Stimulated activated CD8-positive, alpha-beta memory T cell treated with anti-CD3 and anti-CD28 coated beads, Interleukin-12 subunit alpha, Interleukin-12 subunit beta, amount 100 ng/mL, for 4 hours (primary cell): Measurements from ENCODE around the gene SCP2.

Experiments used
- DNase-seq: peaks from one replicate; pipeline ENCODE4 v3.0.0-alpha.2; 2020; ENCODE audit warnings: low read depth

SCP2 gene

DNA sequence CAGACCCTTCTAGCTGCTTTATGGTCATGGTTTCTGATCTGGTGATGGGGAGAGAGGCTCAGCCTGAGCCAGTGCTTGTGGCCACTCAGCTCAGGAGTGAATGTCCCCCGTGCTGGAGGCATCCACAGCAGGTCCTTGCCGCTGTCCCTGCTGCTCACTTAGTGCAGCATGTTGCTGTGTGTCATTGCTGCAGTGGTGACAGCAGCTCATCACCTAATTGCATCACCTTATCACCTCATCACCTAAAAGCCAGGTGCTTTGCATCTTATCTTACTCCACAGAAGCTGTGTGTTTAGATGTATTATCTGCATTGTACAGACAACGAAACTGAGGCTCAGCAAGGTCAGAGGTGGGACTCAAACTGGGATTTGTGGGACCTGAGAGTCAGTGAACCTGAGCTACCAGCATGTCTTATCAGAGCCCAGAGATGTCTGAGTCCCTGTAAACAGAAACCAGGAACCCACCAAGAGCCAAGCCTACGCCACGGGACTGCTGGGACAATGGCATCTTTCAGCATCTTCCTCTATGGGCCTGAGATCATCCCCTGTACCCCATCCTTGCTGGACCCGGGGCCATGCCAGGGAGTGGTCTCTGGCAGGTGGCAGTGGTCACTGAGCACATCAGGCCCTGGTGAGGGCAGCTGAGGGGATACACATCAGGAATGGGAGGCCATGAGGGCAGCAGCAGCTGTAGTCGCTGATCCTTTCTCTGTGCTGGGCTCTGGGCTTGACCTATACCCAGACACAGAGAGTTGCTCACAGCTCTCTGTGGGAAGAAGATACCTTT is 141.4 kb downstream of the SCP2 start:
- no peak for DNase-seq

DNA sequence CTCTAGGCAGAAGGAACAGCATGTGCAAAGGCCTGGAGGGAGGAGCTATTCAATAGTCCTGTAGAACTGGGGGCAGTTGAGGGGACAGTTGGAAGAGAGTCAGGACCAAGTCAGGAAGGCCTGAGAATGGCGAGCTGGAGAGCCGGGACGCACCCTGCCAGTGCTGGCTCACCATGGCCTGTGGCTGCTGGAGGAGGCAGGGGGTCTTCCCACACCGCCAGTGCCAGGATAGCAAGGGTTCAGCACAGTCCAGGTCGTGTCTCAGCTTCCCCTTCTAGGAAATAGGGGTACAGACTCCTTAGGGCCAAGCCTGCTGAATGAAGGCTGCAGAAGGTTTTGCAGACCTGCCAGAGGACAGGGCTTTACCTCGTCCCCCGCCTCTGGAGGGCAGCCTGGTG is 142.2 kb downstream of the SCP2 start:
- DNase-seq, result no peak

DNA sequence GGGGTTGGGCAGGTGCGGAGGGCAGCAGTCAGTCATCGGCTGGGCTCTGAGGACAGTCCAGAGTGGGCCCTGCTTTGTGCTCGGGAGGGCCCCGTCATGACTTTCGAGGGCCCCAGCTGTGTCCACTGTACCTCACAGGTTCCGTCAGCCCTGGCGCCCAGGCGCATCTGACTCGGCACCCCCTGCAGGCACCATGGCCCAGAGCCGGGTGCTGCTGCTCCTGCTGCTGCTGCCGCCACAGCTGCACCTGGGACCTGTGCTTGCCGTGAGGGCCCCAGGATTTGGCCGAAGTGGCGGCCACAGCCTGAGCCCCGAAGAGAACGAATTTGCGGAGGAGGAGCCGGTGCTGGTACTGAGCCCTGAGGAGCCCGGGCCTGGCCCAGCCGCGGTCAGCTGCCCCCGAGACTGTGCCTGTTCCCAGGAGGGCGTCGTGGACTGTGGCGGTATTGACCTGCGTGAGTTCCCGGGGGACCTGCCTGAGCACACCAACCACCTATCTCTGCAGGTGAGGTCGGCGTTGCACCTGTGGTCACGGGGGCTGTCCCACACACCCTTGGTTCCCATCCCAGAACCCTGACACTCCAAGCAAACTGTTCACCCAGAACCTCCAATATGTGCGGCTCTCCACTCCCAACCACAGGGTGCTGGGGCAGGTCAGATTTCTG is 142.7 kb downstream of the SCP2 start:
- no peak for DNase-seq

DNA sequence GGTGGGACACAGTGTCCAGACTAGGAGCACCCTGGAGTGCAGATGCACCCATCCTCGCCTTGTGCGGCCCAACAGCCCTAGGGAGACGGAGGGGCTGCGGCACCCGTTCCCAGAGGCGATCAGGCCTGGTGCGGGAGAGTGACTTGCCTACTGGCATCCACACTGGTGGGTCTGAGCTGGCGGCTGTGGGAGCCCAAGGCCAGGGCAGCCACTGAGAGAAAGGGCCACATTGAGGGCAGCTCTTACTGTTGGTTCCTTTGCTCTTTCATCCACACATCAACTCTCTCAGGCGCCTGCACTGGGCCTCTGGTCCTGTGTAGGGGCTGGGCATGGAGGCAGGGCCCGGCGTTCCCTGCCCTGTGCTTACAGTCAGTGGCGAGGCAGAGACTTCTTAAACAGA is 143.5 kb downstream of the SCP2 start:
- DNase-seq, result no peak

DNA sequence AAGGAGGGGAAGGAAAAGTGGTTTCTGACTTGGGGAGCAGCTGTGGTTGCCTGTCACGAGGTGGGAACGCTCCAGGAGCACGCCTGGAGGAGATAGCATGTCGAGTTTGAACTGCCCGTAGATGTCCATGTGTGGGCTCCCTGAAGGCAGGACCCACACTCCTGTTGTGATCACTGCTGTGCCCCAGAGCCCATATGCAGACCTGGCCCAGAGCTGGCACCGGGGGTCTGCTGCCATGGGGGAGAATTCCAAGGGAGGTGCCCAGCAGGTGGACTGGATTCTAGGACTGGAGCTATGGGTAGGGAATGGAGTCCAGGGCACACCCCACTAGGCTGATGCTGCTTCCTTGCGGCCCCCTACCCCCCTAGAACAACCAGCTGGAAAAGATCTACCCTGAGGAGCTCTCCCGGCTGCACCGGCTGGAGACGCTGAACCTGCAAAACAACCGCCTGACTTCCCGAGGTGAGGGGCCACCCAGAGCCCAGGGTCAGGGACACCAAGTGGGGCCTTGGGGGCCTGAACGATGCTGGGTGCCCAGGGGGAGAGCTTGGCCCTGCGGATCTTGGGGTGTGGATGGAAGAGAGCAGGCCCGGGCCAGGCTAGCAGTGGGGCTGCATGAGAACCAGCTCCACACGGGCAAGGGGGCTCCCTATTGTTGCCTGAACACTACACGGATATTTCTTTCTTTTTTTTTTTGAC is 144.2 kb downstream of the SCP2 start:
- DNase-seq, result no peak

DNA sequence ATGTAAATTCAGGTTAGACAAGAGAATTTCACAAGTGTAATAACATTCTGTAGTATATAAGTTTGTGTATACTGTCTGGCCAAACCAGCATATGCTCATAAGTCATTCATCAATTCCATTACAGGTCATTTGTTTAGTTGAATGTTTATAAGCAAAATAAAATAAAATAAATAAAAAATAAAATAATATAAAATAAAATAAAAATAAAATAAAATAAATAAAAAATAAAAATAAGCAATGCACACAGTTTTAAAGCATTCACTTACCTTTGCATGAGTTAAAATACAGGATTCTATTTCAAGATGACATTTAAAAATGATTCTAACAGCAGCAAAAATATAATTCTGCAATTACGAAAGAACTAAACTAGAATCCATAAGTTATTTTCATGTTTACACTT is 144.8 kb downstream of the SCP2 start:
- DNase-seq, result no peak

DNA sequence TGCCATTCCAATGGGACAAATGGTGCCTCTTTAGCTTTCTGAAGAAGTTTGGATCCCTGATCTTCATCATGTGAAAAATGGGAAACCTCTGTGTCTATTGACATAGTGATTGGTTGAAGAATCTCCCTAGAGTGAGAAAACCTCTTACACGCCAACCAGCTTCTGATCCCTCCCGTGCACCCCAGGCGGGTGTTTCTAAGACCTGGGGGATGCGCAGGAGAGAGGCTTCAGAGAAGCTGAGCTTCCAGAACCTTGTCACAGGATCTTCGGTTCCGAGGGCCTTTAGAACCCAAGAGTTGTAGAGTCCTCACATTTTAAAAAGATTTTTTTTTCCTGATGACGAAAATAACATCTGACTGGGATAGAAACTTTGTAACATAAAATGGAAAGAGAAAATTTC is 146.2 kb downstream of the SCP2 start:
- no peak for DNase-seq

DNA sequence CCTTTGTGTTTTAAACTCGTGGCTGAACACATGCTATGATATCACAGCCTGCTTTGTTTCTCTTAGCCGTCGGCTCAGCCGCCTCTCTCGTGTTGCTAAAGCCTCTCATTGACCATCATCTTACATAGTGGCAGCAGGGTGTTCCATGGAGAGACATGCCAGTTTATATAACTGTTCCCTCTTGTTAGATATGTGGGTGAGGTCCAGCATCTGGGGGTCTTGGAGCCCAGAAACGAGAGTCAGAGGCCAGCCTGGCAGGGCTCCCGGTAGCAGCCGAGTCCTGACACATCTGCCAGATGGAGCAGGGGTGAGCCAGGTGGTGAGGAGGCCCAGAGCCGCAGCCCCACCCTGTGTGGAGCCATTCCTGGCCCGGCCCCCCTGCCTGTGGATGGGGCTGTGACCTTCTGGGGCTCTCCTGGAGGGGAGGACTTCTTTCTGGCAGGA is 146.8 kb downstream of the SCP2 start:
- no peak for DNase-seq

DNA sequence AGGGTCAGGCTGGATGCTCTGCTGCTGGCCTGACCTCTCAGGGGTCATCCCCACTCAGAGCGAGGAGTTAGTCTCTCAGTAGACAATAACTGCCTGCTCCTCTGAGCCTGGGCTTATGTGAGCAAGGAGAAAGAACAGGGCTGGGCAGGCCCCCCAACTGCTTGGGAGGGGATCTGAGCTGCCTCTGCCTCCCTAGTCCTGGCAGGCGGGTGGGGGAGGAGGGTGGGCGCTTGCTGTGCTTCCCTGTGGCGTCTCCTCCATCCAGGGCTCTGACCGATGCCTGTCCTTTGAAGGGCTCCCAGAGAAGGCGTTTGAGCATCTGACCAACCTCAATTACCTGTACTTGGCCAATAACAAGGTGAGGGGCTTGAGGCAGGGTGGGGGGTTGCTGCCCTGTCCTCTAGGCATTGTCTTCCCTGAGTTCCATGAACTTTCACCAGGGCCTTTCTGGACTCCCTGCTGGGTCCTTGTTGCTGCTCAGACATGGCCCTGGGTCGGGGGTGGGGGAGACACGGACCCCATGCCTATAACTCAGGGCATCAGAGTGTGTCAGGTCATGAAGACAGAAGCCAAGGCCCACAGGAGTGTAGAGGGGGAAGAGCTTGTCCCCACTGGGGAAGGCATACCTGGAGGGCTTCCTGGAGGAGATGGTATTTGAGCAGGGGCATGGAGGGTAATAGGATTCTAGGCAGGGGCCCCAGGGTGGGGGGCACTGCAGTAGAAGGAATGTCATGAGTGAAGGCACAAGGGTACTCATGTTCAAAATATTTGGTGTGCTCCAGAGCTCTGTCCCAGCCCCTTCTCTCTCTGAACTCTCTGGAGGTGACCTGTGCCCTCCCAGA is 147.5 kb downstream of the SCP2 start:
- DNase-seq, result no peak

DNA sequence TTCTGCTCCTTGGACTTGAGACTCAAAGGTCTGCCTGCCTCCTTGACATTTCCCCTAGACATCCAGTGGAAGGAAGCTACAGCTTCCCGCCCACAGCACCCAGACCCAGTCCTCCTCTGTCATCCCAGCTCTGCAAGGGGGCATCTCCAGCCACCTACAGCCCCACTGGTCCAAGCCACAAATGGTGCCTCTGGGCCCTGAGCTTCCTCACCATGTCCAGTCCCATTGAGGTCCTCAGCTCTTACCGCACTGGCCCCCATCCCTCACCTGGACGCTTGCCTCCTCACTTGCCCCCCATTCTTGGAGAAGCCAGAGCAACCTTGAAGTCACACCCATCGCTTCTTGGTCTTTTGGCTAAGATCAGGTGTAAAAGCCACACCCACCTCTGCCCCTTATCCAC is 148.1 kb downstream of the SCP2 start:
- no peak for DNase-seq

DNA sequence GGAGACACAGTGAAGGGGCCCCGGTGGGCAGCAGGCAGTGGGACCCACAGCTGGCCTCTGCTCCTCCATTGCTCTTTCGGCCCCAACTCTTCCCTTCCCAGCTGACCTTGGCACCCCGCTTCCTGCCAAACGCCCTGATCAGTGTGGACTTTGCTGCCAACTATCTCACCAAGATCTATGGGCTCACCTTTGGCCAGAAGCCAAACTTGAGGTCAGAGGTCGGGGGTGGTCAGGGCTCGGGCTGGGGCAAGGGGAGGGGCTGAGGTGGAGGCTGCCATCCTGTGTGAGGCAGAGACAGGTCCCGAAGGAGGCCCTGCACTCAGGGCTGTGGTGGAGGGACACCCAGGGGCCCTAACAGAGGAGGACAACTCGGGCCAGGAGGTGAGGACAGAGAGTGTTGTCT is 148.7 kb downstream of the SCP2 start:
- DNase-seq, result no peak

DNA sequence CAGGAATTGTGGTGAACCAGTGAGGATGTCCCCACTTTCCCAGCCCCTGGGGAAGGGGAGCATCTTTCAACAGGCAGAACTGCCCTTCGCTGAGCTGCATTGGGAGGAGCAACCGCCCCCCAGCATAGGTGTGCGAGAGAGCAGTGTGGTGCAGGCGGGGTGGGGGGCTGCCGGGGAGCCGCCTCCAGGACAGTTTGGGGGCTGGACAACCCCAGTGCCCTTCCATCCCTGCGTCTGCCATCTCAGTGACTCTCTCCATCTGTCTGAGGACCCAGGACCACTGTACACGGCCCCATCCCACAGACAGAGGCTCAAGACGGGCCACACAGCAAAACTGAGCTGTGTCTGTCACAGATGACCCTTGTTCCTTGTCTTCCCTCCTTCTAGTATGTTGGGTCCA is 149.1 kb downstream of the SCP2 start:
- DNase-seq, result no peak

DNA sequence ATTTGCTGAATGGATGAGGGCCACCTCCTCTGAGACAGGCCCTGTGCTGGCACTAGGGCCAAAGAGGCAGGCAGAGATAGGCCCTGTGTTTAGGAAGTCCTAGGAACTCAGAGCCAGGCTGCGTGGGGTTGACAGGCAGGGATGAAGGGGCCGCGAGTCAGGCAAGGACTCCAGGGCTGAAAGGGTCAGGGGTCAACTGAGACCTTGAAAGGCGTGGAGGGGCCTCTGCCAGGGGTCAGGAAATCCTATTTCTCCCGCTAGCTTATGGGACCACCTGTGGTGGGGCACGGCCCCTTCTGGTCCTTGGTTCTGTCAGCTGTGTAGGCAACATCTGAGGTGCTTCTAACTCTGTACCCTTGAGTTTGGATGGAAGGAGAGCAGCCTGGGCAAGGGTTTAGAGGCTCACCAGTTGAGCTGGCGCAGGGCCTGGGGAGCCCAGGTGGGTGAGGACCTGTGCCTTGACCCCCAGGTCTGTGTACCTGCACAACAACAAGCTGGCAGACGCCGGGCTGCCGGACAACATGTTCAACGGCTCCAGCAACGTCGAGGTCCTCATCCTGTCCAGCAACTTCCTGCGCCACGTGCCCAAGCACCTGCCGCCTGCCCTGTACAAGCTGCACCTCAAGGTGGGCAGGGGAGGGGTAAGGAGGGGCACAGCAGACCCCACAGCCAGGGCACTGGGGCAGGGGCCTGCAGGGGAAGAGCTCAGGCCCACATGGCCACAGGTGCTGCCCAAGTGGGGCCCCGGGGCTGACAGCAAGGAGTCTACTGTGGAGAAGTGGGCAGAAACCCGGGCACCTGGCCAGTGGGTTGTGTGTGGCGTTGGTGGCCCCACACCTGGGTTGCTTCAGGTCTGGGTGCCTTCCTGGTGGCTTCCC is 149.9 kb downstream of the SCP2 start:
- no peak for DNase-seq

DNA sequence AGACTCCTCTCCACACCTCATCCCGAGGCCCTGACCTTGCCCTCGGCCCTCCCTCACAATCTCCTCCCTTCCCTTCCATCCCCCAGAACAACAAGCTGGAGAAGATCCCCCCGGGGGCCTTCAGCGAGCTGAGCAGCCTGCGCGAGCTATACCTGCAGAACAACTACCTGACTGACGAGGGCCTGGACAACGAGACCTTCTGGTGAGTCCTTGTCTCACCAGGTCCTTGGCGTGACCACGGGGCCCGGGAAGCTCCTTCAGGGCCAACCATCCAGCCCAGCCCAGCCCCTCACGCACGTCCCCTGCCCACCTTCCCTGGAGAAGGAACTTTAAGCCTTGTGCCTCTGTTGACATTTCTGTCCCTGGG is 150.5 kb downstream of the SCP2 start:
- no peak for DNase-seq

DNA sequence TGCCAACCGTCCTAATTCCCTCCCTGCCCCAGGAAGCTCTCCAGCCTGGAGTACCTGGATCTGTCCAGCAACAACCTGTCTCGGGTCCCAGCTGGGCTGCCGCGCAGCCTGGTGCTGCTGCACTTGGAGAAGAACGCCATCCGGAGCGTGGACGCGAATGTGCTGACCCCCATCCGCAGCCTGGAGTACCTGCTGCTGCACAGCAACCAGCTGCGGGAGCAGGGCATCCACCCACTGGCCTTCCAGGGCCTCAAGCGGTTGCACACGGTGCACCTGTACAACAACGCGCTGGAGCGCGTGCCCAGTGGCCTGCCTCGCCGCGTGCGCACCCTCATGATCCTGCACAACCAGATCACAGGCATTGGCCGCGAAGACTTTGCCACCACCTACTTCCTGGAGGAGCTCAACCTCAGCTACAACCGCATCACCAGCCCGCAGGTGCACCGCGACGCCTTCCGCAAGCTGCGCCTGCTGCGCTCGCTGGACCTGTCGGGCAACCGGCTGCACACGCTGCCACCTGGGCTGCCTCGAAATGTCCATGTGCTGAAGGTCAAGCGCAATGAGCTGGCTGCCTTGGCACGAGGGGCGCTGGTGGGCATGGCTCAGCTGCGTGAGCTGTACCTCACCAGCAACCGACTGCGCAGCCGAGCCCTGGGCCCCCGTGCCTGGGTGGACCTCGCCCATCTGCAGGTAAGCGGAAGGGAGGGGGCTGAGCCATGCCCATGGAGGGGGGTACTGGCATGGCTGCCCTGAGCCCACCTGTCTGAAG is 151.4 kb downstream of the SCP2 start:
- DNase-seq, result no peak

DNA sequence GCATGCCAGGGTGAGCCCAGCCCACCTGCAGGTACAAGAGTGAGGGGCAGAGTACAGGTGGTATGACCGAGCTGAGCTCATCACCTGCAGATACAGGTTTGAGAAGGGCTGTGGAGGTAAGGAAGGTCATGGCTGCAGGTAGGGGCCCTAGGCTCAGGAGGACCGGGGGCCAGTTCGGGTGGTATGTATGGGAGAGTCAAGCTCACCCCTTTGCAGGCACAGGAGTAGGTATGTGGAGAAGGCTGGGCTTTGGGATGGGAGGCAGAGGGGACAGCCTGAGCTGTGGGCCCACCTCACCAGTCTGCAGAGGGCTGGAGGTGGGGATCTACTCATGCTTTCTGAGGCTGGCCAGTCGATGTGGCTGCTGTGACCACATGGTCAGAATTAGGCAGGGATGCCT is 152.2 kb downstream of the SCP2 start:
- DNase-seq, result no peak

DNA sequence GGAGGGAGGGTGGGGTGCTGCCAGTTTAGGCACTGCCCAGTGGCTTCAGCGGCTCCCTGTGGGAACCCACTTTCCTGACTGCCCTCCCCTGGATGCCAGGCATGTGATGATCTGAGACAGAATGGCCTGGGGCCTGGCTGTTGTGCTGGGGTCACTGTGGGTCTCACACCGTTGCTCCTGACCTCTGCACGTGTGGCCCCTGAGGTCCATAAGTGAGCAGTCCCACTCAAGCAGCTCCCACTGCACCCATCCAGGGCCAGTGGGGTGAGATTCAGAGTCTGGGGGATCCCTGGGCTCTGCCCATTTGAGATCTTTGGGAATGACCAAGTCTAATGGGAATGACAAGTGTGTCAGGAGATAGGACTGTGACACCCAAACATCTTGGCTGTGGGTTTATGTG is 153.0 kb downstream of the SCP2 start:
- no peak for DNase-seq

DNA sequence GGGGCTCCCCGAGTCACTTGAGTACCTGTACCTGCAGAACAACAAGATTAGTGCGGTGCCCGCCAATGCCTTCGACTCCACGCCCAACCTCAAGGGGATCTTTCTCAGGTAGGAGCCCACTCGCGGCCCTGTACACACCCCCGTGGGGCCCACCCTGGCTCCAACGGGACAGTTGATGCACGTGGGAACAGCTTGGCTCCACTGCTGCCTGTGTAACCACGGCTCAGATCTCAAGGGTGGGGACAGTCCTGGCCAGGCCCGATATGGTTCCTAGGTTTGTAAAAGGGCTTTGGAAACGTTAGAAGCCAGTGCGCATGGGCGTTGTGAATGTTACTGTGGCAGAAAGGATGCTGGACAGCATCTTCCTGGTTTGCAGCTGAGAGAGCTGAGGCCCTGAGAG is 153.7 kb downstream of the SCP2 start:
- DNase-seq, result no peak

DNA sequence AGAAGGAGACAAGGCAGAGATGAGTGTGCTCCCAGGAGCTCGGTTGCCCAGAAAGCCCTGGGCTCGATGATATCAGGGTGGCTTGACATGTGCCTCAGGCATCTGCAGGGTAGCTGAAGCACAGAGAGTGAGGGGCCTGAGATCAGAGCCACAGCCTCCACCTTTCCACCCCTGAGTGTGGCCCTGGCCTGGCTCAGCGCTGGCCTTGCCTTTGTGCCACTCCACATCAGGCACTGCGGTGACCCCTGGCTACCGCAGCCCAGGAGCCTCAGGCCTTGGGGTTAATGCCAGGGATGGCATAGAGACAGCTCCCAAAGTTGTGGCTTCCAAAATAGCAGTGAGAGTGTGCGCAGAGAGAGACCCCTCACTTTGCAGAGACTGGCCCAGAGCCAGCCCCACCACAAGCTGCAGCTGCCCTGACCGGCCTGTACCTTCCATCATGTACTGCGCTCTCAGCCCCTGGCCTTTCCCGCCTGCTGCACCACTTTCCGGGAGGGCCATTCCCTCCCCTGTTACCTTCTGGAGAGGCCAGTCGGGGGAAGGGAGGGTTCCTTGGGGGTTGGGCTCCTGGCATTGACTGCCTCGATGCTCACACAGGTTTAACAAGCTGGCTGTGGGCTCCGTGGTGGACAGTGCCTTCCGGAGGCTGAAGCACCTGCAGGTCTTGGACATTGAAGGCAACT is 154.4 kb downstream of the SCP2 start:
- no peak for DNase-seq

DNA sequence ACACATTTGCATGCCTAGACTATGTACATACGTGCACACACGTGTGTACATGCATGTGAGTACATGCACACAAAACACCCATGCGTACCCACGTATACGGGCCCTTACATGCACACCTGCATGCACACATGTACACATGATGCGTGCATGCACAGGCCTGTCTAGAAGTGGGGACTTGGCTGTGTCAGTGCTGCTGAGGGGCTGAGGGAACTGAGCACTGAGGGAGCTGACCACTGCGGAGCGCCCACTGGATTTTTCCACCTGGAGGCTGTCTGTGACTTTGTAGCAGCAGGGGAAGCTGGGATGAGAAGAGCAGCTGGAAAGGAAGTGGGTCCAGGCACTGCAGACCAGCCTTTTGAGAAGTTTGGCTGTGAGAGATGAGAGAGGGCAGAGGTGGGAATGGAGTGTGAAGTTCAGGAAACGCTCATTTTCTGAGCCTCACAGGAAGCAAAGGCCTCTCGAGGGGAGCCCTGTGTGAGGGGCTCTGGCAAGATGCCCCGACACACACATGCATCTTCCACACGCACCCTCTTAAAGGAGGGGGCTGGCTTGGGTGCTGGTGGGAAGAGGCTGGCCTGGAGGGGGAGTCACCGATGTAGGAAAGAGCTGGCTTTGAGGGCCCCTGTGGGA is 155.9 kb downstream of the SCP2 start:
- DNase-seq, result no peak
